A673 (cell line): ENCODE data around the gene HNRNPC.
"Not testable (repeated sequence)": the region's sequence is repeated elsewhere in the genome, so short reads cannot be mapped to it uniquely, and the experiment has no call there.

Experiments used
- EZH2 ChIP-seq: fragments of 200-600 bp; sonication (generic); IDR thresholded peaks from 2 replicates; pipeline ENCODE4 v1.6.1; 2017; ENCODE audit warnings: borderline replicate concordance, low read depth, mild to moderate bottlenecking, mixed read lengths, antibody characterized with exemption, low read length; ENCODE audit not compliant: poor library complexity, severe bottlenecking
- TF ChIP-seq, protein P1 (sequence below): fragments of 300-800, 200-600 bp; sonication (generic); conservative IDR thresholded peaks from 2 replicates; pipeline ENCODE4 v1.5.1; 2017; ENCODE audit warnings: low read depth, mild to moderate bottlenecking, antibody characterized with exemption, low read length, moderate library complexity, mixed read lengths

DNA sequence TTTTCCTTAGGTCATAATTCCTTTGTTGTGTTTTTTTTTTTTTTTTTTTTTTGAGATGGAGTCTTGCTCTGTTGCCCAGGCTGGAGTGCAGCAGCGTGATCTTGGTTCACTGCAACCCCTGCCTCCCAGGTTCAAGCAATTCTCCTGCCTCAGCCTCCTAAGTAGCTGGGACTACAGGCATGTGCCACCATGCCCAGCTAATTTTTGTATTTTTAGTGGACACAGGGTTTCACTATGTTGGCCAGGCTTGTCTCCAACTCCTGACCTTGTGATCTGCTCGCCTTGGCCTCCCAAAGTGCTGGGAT is 33.5 kb upstream of the HNRNPC start:
- TF ChIP-seq, protein P1, sequence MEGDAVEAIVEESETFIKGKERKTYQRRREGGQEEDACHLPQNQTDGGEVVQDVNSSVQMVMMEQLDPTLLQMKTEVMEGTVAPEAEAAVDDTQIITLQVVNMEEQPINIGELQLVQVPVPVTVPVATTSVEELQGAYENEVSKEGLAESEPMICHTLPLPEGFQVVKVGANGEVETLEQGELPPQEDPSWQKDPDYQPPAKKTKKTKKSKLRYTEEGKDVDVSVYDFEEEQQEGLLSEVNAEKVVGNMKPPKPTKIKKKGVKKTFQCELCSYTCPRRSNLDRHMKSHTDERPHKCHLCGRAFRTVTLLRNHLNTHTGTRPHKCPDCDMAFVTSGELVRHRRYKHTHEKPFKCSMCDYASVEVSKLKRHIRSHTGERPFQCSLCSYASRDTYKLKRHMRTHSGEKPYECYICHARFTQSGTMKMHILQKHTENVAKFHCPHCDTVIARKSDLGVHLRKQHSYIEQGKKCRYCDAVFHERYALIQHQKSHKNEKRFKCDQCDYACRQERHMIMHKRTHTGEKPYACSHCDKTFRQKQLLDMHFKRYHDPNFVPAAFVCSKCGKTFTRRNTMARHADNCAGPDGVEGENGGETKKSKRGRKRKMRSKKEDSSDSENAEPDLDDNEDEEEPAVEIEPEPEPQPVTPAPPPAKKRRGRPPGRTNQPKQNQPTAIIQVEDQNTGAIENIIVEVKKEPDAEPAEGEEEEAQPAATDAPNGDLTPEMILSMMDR: not testable (repeated sequence)
- TF ChIP-seq EZH2: not testable (repeated sequence)
